Activated T-cell treated with anti-CD3 and anti-CD28 coated beads, Interleukin-2, amount 50 U/mL, for 1 hour (primary cell): ENCODE results near the gene CEP57L1.
"Not testable (repeated sequence)": the region's sequence is repeated elsewhere in the genome, so short reads cannot be mapped to it uniquely, and the experiment has no call there.

ENCODE experiments used
- DNase-seq: peaks from one replicate; pipeline ENCODE4 v3.0.0-alpha.2; 2020

Gene CEP57L1

GRCh38 chr6:109182578-109182977 lies 87.3 kb downstream of the CEP57L1 start:
- DNase-seq, result no peak

- DNase-seq, result no peak
These were observed 87.9 kb downstream of the CEP57L1 start for GRCh38 chr6:109183109-109183650.

- no peak for DNase-seq
These were observed 89.3 kb downstream of the CEP57L1 start for GRCh38 chr6:109184638-109185037.

- no peak for DNase-seq
These were observed 90.7 kb downstream of the CEP57L1 start for GRCh38 chr6:109186012-109186411.

GRCh38 chr6:109187399-109188114 lies 92.2 kb downstream of the CEP57L1 start:
- DNase-seq, result peak; percentile 72

- no peak for DNase-seq
These were observed 92.8 kb downstream of the CEP57L1 start for GRCh38 chr6:109188115-109188411.

GRCh38 chr6:109191368-109191767 lies 96.1 kb downstream of the CEP57L1 start:
- not testable (repeated sequence) for DNase-seq

- no peak for DNase-seq
These were observed 97.6 kb downstream of the CEP57L1 start for GRCh38 chr6:109192865-109193264.

GRCh38 chr6:109194880-109195279 lies 99.6 kb downstream of the CEP57L1 start:
- no peak for DNase-seq

GRCh38 chr6:109197061-109197460 lies 101.8 kb downstream of the CEP57L1 start:
- DNase-seq, result no peak

- no peak for DNase-seq
These were observed 107.3 kb downstream of the CEP57L1 start for GRCh38 chr6:109202409-109203264.

GRCh38 chr6:109204511-109204910 lies 109.2 kb downstream of the CEP57L1 start:
- DNase-seq, result no peak

- DNase-seq, result no peak
These were observed 117.4 kb downstream of the CEP57L1 start for GRCh38 chr6:109212683-109213082.
